Activated T-helper 1 cell treated with anti-CD3 and anti-CD28 coated beads, Interleukin-12 subunit alpha, Interleukin-12 subunit beta, Interleukin-2, Interleukin-4 antibody, amounts not matched to agents 30 ng/mL and 10 ng/mL and 1 ng/mL, durations not matched to agents 14 hours and 24 hours and 36 hours (primary cell): ENCODE measurements around the gene IL31. TPM values are rescaled to one million over a fixed set of nuclear protein-coding genes. Genes with fewer than 3 reads are reported as not detected.

Source experiments
- DNase-seq: peaks from one replicate; pipeline ENCODE4 v3.0.0; 2021; ENCODE audit warnings: low spot score
- H3K27ac Mint-ChIP-seq: one replicate; pipeline ENCODE4 v1.8.0; 2021; ENCODE audit warnings: mild to moderate bottlenecking, mixed read lengths
- H3K27me3 Mint-ChIP-seq: one replicate; pipeline ENCODE4 v1.8.0; 2022; ENCODE audit warnings: mild to moderate bottlenecking, moderate library complexity, mixed read lengths; ENCODE audit not compliant: insufficient read depth
- H3K36me3 Mint-ChIP-seq: one replicate; pipeline ENCODE4 v1.8.0; 2021; ENCODE audit warnings: low read depth, mixed read lengths
- H3K4me1 Mint-ChIP-seq: one replicate; pipeline ENCODE4 v1.8.0; 2021; ENCODE audit warnings: low read depth, mixed read lengths
- H3K4me3 Mint-ChIP-seq: one replicate; pipeline ENCODE4 v1.8.0; 2021; ENCODE audit warnings: mild to moderate bottlenecking, moderate library complexity, mixed read lengths
- H3K9me3 Mint-ChIP-seq: one replicate; pipeline ENCODE4 v1.8.0; 2021; ENCODE audit warnings: mixed read lengths
- intact Hi-C: fragments of 100-400 bp; cut with micrococcal nuclease; formaldehyde crosslinking; loops from one replicate; pipeline ENCODE4 v1.15.1; 2024
- total RNA-seq: library from RNA; stranded (reverse); gene quantifications from 2 replicates; pipeline ENCODE4 v1.2.3, GENCODE V29; 2022

Gene IL31
- total RNA-seq, 1 donor from 2014 or later, result 6.6 TPM

- Mint-ChIP-seq H3K36me3 (peaks cover 8% of the 10 kb centered on the region), H3K27me3 (no peaks in the 10 kb centered on the region), H3K4me1 (peaks cover 15% of the 10 kb centered on the region), H3K4me3 (no peak overlapping the region), H3K9me3 (no peaks in the 10 kb centered on the region), H3K27ac (no peak overlapping the region)
- DNase-seq, result no peak
- intact Hi-C loops, result no loop called here
Observed at GRCh38 chr12:122126713-122127597, 47.1 kb downstream of the IL31 start.

- no peaks in the 10 kb centered on the region for H3K9me3 Mint-ChIP-seq
- intact Hi-C loops, result no loop called here
- H3K4me3 Mint-ChIP-seq, result no peak overlapping the region
- peaks cover 8% of the 10 kb centered on the region for H3K36me3 Mint-ChIP-seq
- no peaks in the 10 kb centered on the region for H3K27me3 Mint-ChIP-seq
- H3K27ac Mint-ChIP-seq, result peak overlapping the region; percentile 75
- no peak for DNase-seq
- peaks cover 22% of the 10 kb centered on the region for H3K4me1 Mint-ChIP-seq
Observed at GRCh38 chr12:122126342-122126635, 47.7 kb downstream of the IL31 start.

DNA sequence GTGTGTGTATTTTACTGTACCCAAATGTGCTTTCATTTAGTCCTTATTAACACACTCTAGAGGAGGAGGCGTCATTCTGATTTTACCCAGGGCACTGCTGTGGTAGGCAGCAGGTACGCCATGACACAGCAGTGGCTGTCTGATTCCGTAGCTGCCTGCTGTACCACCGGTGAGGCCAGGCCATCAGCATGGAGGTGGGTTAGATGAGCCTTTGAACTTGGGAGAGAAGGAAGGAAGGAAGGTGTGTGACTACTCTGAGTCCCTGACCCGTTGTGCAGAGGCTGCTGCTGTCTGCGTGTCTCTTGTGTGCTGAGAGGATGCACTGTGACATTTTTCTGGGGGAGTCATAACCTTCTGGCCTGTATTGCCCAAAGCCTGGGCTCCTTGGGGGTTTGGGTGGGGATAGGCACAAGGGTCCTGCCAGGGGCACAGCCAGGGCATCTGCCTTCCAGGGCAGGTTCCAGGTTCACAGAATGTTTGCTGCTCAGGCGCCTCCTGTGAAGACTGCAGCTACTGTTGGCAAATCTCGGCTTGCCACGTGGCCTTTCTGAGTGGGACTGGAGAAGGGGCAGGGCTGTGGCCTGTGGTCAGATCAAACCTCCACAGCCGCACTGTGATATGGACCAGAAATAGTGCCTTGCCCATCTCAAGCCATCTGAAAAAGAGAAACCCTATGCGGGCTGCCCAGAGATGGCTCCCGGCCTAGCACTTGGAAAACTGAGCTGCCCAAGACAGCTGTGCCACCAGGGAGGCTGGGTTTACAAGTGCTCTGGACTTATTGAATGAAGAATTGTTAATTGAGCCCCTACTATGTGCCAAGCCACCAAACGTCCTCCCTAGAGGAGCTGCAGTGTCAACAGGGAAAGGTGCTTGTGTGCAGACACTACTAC lies 48.3 kb downstream of the IL31 start:
- no peak overlapping the region for H3K4me3 Mint-ChIP-seq
- H3K4me1 Mint-ChIP-seq, result peaks cover 22% of the 10 kb centered on the region
- no peaks in the 10 kb centered on the region for H3K27me3 Mint-ChIP-seq
- peaks cover 6% of the 10 kb centered on the region for H3K36me3 Mint-ChIP-seq
- no peak for DNase-seq
- intact Hi-C loops, result no loop called here
- peak overlapping the region; percentile 75 for H3K27ac Mint-ChIP-seq
- no peaks in the 10 kb centered on the region for H3K9me3 Mint-ChIP-seq

DNA sequence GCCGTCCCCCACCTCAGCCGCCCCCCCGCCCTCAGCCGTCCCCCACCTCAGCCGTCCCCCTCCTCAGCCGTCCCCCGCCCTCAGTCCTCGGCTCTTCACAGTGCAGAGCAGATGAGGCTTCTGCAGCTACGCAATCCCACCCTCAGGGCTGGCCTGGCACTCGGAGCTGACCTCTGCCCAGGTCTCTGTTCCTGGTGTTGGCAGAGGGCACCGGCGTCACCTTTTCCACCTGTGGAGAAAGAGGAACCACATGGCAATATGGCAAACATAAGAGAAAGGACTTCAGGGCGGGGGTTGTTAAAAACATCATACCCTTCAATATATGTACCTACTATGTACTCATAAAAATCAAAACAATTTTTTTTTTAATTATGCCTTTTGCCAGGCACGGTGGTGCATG lies 49.7 kb downstream of the IL31 start:
- no peak overlapping the region for H3K4me3 Mint-ChIP-seq
- no peak overlapping the region for H3K27ac Mint-ChIP-seq
- H3K4me1 Mint-ChIP-seq, result peaks cover 22% of the 10 kb centered on the region
- H3K9me3 Mint-ChIP-seq, result no peaks in the 10 kb centered on the region
- no peak for DNase-seq
- no peaks in the 10 kb centered on the region for H3K27me3 Mint-ChIP-seq
- H3K36me3 Mint-ChIP-seq, result peaks cover 3% of the 10 kb centered on the region
- intact Hi-C loops, result no loop called here

GRCh38 chr12:122123761-122124145 lies 50.3 kb downstream of the IL31 start:
- Mint-ChIP-seq H3K4me1 (peaks cover 22% of the 10 kb centered on the region), H3K4me3 (no peak overlapping the region), H3K27me3 (no peaks in the 10 kb centered on the region), H3K36me3 (no peaks in the 10 kb centered on the region), H3K9me3 (no peaks in the 10 kb centered on the region), H3K27ac (peak overlapping the region; percentile 21)
- intact Hi-C loops, result loop anchor here (1.0 to 2.0 kb wide), 4 partner anchors 40 to 69 kb away; partner anchors contain the start of gene MLXIP
- no peak for DNase-seq

GRCh38 chr12:122123051-122123760 lies 50.8 kb downstream of the IL31 start:
- Mint-ChIP-seq H3K4me1 (peaks cover 22% of the 10 kb centered on the region), H3K9me3 (no peaks in the 10 kb centered on the region), H3K27me3 (no peaks in the 10 kb centered on the region), H3K36me3 (no peaks in the 10 kb centered on the region), H3K27ac (peak overlapping the region; percentile 21), H3K4me3 (no peak overlapping the region)
- intact Hi-C loops, result loop anchor here (1.0 to 2.0 kb wide), 4 partner anchors 40 to 69 kb away; partner anchors contain the start of gene MLXIP
- peak; percentile 61 for DNase-seq

Other genes with a start within 250 kb of the IL31 start
- 9.7 and 13.0 TPM in 2 replicates for gene BCL7A, start 152.3 kb downstream of the IL31 start, total RNA-seq
- gene MLXIP, start 95.5 kb downstream of the IL31 start, total RNA-seq, result 59.0 and 62.1 TPM in 2 replicates
- 0.26 TPM in 1 of 2 replicates, not detected in the other for gene LRRC43, start 8.9 kb upstream of the IL31 start, total RNA-seq
- 0.29 TPM in 2 replicates for gene B3GNT4, start 29.5 kb upstream of the IL31 start, total RNA-seq
- gene DIABLO, start 51.8 kb upstream of the IL31 start, total RNA-seq, result 58.1 and 59.2 TPM in 2 replicates
- gene VPS33A, start 92.3 kb upstream of the IL31 start, total RNA-seq, result 25.6 and 28.7 TPM in 2 replicates
- 64.1 and 71.9 TPM in 2 replicates for gene CLIP1, start 248.4 kb upstream of the IL31 start, total RNA-seq